IMR-90 (cell line): ENCODE measurements around the gene MIA2. TPM values are rescaled to one million over a fixed set of nuclear protein-coding genes. Genes with fewer than 3 reads are reported as not detected.
"Not testable (repeated sequence)": the region's sequence is repeated elsewhere in the genome, so short reads cannot be mapped to it uniquely, and the experiment has no call there.

Source experiments
- ATAC-seq: fragments of 200-7000 bp; cut with Tn5 transposase; 2 replicates; pipeline ENCODE4 v1.9.1; 2020; ENCODE audit warnings: low read depth, mild to moderate bottlenecking, moderate library complexity
- BruUV-seq: library from RNA; stranded (reverse); fragments of 400-500 nt; replicated peaks from 2 replicates; lab custom pipeline; 2021; lab: Mats Ljungman, UMichigan
- CTCF ChIA-PET: fragments of 300-600 bp; formaldehyde crosslinking; extraction: SDS; loops from one replicate; lab custom pipeline; 2021; ENCODE audit warnings: antibody characterized with exemption; lab: Yijun Ruan, JAX
- POLR2A ChIA-PET: fragments of 300-600 bp; sonication (Branson Sonifier 250); formaldehyde crosslinking; loops from one replicate; lab custom pipeline; 2022; ENCODE audit warnings: antibody characterized with exemption; ENCODE audit not compliant: unreplicated experiment; lab: Charles Lee
- DNase-seq: peaks from one replicate; pipeline ENCODE4 v3.0.0; 2013
- H2AFZ ChIP-seq: replicated peaks from 2 replicates; pipeline ENCODE3; 2013; ENCODE audit warnings: low read length, mild to moderate bottlenecking; ENCODE audit not compliant: poor library complexity
- H2AK5ac ChIP-seq: 2 replicates; pipeline ENCODE4 v1.6.1; 2013; ENCODE audit warnings: low read depth, low read length, inconsistent platforms
- H2AK9ac ChIP-seq: replicated peaks from 2 replicates; pipeline ENCODE3; 2013; ENCODE audit warnings: mild to moderate bottlenecking, low read depth, low read length, moderate library complexity; ENCODE audit not compliant: poor library complexity
- H2BK120ac ChIP-seq: 2 replicates; pipeline ENCODE4 v1.6.1; 2013; ENCODE audit warnings: low read depth, low read length, inconsistent platforms
- H2BK15ac ChIP-seq: 3 replicates; pipeline ENCODE4 v1.6.1; 2013; ENCODE audit warnings: low read depth, low read length, inconsistent platforms
- H2BK20ac ChIP-seq: 2 replicates; pipeline ENCODE4 v1.6.1; 2013; ENCODE audit warnings: low read depth, mild to moderate bottlenecking, inconsistent platforms, low read length, moderate library complexity
- H2BK5ac ChIP-seq: 2 replicates; pipeline ENCODE4 v1.6.1; 2013; ENCODE audit warnings: mild to moderate bottlenecking, low read depth, low read length, inconsistent platforms; ENCODE audit not compliant: poor library complexity, severe bottlenecking
- H3K14ac ChIP-seq: replicated peaks from 2 replicates; pipeline ENCODE4 v1.6.1; 2013; ENCODE audit warnings: low read depth, low read length, inconsistent platforms
- H3K18ac ChIP-seq: 2 replicates; pipeline ENCODE4 v1.6.1; 2013; ENCODE audit warnings: low read depth, low read length, control low read depth
- H3K23ac ChIP-seq: 2 replicates; pipeline ENCODE4 v1.6.1; 2013; ENCODE audit warnings: low read depth, low read length, inconsistent platforms
- H3K27ac ChIP-seq: 2 replicates; pipeline ENCODE4 v1.5.1; 2013; ENCODE audit warnings: mild to moderate bottlenecking, control low read depth, low read length; ENCODE audit not compliant: insufficient read depth
- H3K27me3 ChIP-seq: 2 replicates; pipeline ENCODE4 v1.6.1; 2013; ENCODE audit warnings: low read length; ENCODE audit not compliant: control insufficient read depth, insufficient read depth
- H3K36me3 ChIP-seq: 2 replicates; pipeline ENCODE4 v1.6.1; 2013; ENCODE audit warnings: low read length, mixed read lengths; ENCODE audit not compliant: control insufficient read depth, insufficient read depth
- H3K4ac ChIP-seq: 2 replicates; pipeline ENCODE4 v1.6.1; 2013; ENCODE audit warnings: low read depth, low read length, inconsistent platforms
- H3K4me1 ChIP-seq: 2 replicates; pipeline ENCODE4 v1.6.1; 2013; ENCODE audit warnings: low read length, mixed read lengths; ENCODE audit not compliant: control insufficient read depth, insufficient read depth
- H3K4me2 ChIP-seq: 2 replicates; pipeline ENCODE4 v1.6.1; 2013; ENCODE audit warnings: low read depth, mild to moderate bottlenecking, control low read depth, low read length, moderate library complexity
- H3K4me3 ChIP-seq: 2 replicates; pipeline ENCODE4 v1.5.1; 2013; ENCODE audit warnings: low read depth, mild to moderate bottlenecking, control low read depth, low read length, moderate library complexity; ENCODE audit not compliant: insufficient read depth
- H3K56ac ChIP-seq: 2 replicates; pipeline ENCODE4 v1.6.1; 2013; ENCODE audit warnings: low read length, inconsistent platforms; ENCODE audit not compliant: insufficient read depth; ENCODE audit errors: extremely low read depth
- H3K79me1 ChIP-seq, 2 experiments: 2 replicates each; pipeline ENCODE4 v1.6.1; 2013; ENCODE audit warnings: low read length in 2 of 2, inconsistent platforms in 1 of 2, low read depth in 1 of 2
- H3K9ac ChIP-seq: 2 replicates; pipeline ENCODE4 v1.6.1; 2013; ENCODE audit warnings: low read depth, low read length, control low read depth
- H3K9me1 ChIP-seq: 2 replicates; pipeline ENCODE4 v1.6.1; 2013; ENCODE audit warnings: low read length, inconsistent platforms; ENCODE audit not compliant: insufficient read depth
- H3K9me3 ChIP-seq: 2 replicates; pipeline ENCODE4 v1.6.1; 2013; ENCODE audit warnings: low read length; ENCODE audit not compliant: control insufficient read depth, insufficient read depth
- H4K20me1 ChIP-seq: 2 replicates; pipeline ENCODE4 v1.6.1; 2013; ENCODE audit warnings: low read length, inconsistent platforms; ENCODE audit not compliant: insufficient read depth
- H4K5ac ChIP-seq: 2 replicates; pipeline ENCODE4 v1.6.1; 2013; ENCODE audit warnings: mild to moderate bottlenecking, low read depth, low read length, control low read depth
- H4K8ac ChIP-seq, 2 experiments: 2 replicates each; pipeline ENCODE4 v1.6.1; 2013; ENCODE audit warnings: low read depth in 2 of 2, low read length in 2 of 2, control low read depth in 1 of 2, inconsistent platforms in 1 of 2
- H4K91ac ChIP-seq: 2 replicates; pipeline ENCODE4 v1.6.1; 2013; ENCODE audit warnings: low read depth, low read length, inconsistent platforms; ENCODE audit not compliant: insufficient read depth
- WGBS, 2 experiments: methylation state at CpG; one replicate each; pipeline versions ENCODE4 v1.1.5 to v1.1.7; 2013; ENCODE audit warnings: missing lambda C conversion rate in 2 of 2; ENCODE audit not compliant: insufficient read length in 1 of 2; ENCODE audit errors: extremely low coverage in 2 of 2; 5-methylcytosine and 5-hydroxymethylcytosine counted together
- dilution Hi-C: fragments of 300-500 bp; cut with HindIII; formaldehyde crosslinking; loops from one replicate; pipeline ENCODE4 v1.14.3; 2018; ENCODE audit warnings: low sequenced_read_pairs; ENCODE audit not compliant: unreplicated experiment
- in situ Hi-C: fragments of 300-500 bp; cut with MboI; formaldehyde crosslinking; loops from 3 replicates; pipeline ENCODE4 v1.14.3; 2019; ENCODE audit warnings: low sequenced_read_pairs, inconsistent platforms, mixed read lengths
- intact Hi-C: fragments of 100-400 bp; cut with micrococcal nuclease; formaldehyde crosslinking; loops from 2 replicates; pipeline ENCODE4 v1.10.0; 2022
- polyA plus RNA-seq, 3 experiments: library from polyadenylated mRNA; depleted of rRNA; stranded (reverse); fragments of >200 nt; gene quantifications; 2 replicates each; pipeline ENCODE4 v1.2.3, GENCODE V29; 2012; ENCODE audit warnings: low replicate concordance in 1 of 3
- total RNA-seq: library from RNA; depleted of rRNA; stranded (reverse); fragments of >200 nt; gene quantifications from 2 replicates; pipeline ENCODE4 v1.2.3, GENCODE V29; 2012

The MIA2 gene
- total and polyA plus RNA-seq, 2 of the 4 experiments (the other 2 are of a cell fraction) = 3.9 to 6.8 TPM

DNA sequence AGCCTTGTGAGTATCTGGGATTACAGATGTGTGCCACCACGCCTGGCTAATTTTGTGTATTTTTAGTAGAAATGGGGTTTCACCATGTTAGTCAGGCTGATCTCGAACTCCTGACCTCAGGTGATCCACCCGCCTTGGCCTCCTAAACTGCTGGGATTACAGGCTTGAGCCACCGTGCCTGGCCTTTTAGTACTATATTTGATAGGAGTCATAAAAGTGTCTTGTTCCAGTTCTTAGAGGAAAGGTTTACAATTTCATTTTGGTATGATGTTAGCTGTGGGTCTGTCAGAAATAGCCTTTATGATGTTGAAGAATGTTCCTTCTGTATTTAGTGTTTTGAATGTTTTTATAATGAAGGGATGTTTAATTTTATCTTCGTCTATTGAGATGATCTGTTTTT, 127.8 kb downstream of the MIA2 start:
- DNase-seq, BruUV-seq, H4K5ac ChIP-seq, H4K91ac ChIP-seq, H3K36me3 ChIP-seq, H4K20me1 ChIP-seq, H3K14ac ChIP-seq, H3K56ac ChIP-seq, dilution Hi-C loops, H3K9me1 ChIP-seq, H3K9ac ChIP-seq, H3K27me3 ChIP-seq, H3K9me3 ChIP-seq, CTCF ChIA-PET, H3K23ac ChIP-seq, H4K8ac ChIP-seq, H3K79me1 ChIP-seq, H2AK9ac ChIP-seq, H3K18ac ChIP-seq, H3K4me3 ChIP-seq, H2BK15ac ChIP-seq, H2BK5ac ChIP-seq, H3K4me2 ChIP-seq, H2AFZ ChIP-seq, H3K4me1 ChIP-seq, ATAC-seq, POLR2A ChIA-PET, H2AK5ac ChIP-seq, intact Hi-C loops, H2BK20ac ChIP-seq, H3K27ac ChIP-seq, in situ Hi-C loops, H3K4ac ChIP-seq, H2BK120ac ChIP-seq: not testable (repeated sequence)
- WGBS, 2 experiments = 83% methylated on average over 3 of the region's 5 CpGs; no CpG with 5 or more reads in 1 of the 2 experiments
